ENCODE data around the gene ELOA. TPM values are rescaled to one million over a fixed set of nuclear protein-coding genes. Genes with fewer than 3 reads are reported as not detected.

The ELOA gene
- total RNA-seq, 3 donors from 2014 or later, result 32.9 to 35.5 (median 35.1) TPM

DNA sequence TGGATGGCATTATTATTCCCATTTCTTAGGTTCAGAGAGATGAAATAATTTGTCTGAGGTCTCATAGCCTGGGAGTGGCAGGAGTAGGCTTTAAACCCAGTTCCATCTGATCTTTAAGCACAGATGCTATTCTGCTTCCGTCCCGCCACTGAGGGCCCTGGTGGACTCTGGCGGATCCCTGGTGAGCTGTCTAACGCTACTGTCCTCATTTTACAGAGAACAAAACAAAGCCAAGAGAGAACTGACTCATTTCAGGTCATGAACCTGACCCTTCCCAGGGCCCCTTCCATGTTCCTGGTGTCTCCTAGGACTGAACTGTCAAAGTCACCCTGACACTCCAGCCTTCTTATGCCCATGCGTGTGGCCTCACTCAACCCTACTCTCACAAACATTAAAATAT is 60.4 kb downstream of the ELOA start:
- TF ChIP-seq CTCF (IDR thresholded peaks at IDR 0.05), result no peak
- Histone ChIP-seq H3K36me3 (ENCODE audit: low read depth) (no peaks in the 10 kb centered on the region), H3K4me3 (no peak overlapping the region), H3K4me1 (ENCODE audit: low read depth) (peaks cover 16% of the 10 kb centered on the region), H3K9me3 (no peaks in the 10 kb centered on the region)
- intact Hi-C loops (cut with DNase I, micrococcal nuclease), result loop anchor here in 1 of 2 donors (10.0 kb wide), 1 partner anchor 221 kb away; no protein-coding TSS in a partner anchor
- DNase-seq (no peak), ATAC-seq (no peak)

- no peak for TF ChIP-seq CTCF (IDR thresholded peaks at IDR 0.05)
- ATAC-seq (no peak), DNase-seq (no peak)
- Histone ChIP-seq H3K36me3 (ENCODE audit: low read depth) (no peaks in the 10 kb centered on the region), H3K4me1 (ENCODE audit: low read depth) (peaks cover 13% of the 10 kb centered on the region), H3K9me3 (no peaks in the 10 kb centered on the region), H3K4me3 (no peak overlapping the region)
- intact Hi-C loops (cut with DNase I, micrococcal nuclease), result loop anchor here in 1 of 2 donors (10.0 kb wide), 1 partner anchor 220 kb away; no protein-coding TSS in a partner anchor
Observed at GRCh38 chr1:23804183-23804835, 61.0 kb downstream of the ELOA start.

GRCh38 chr1:23805025-23805424 is 61.8 kb downstream of the ELOA start:
- no peak for DNase-seq
- peaks cover 9% of the 10 kb centered on the region for H3K4me1 ChIP-seq (ENCODE audit: low read depth)
- H3K9me3 ChIP-seq, result no peaks in the 10 kb centered on the region
- no peaks in the 10 kb centered on the region for H3K36me3 ChIP-seq (ENCODE audit: low read depth)
- intact Hi-C loops (cut with DNase I, micrococcal nuclease), result loop anchor here in 1 of 2 donors (10.0 kb wide), 1 partner anchor 220 kb away; no protein-coding TSS in a partner anchor
- H3K4me3 ChIP-seq, result no peak overlapping the region
- TF ChIP-seq CTCF (IDR thresholded peaks at IDR 0.05), result no peak
- no peak for ATAC-seq

GRCh38 chr1:23806280-23806679 is 63.0 kb downstream of the ELOA start:
- H3K4me3 ChIP-seq, result no peak overlapping the region
- ATAC-seq, result no peak
- TF ChIP-seq CTCF (IDR thresholded peaks at IDR 0.05), result no peak
- H3K9me3 ChIP-seq, result no peaks in the 10 kb centered on the region
- peak in 1 of 3 donors; percentile 16 for DNase-seq
- intact Hi-C loops (cut with DNase I, micrococcal nuclease), result loop anchor here in 1 of 2 donors (10.0 kb wide), 1 partner anchor 219 kb away; no protein-coding TSS in a partner anchor
- H3K4me1 ChIP-seq (ENCODE audit: low read depth), result peaks cover 18% of the 10 kb centered on the region
- no peaks in the 10 kb centered on the region for H3K36me3 ChIP-seq (ENCODE audit: low read depth)

GRCh38 chr1:23807453-23807852 is 64.2 kb downstream of the ELOA start:
- TF ChIP-seq CTCF (IDR thresholded peaks at IDR 0.05), result no peak
- H3K36me3 ChIP-seq (ENCODE audit: low read depth), result no peaks in the 10 kb centered on the region
- H3K9me3 ChIP-seq, result no peaks in the 10 kb centered on the region
- ATAC-seq (no peak), DNase-seq (no peak)
- peaks cover 13% of the 10 kb centered on the region for H3K4me1 ChIP-seq (ENCODE audit: low read depth)
- no peak overlapping the region for H3K4me3 ChIP-seq
- intact Hi-C loops (cut with DNase I, micrococcal nuclease), result loop anchor here in 1 of 2 donors (10.0 kb wide), 1 partner anchor 217 kb away; no protein-coding TSS in a partner anchor

Measured in mucosa of descending colon (tissue), 3 donors.